GM13977 (cell line): ENCODE data around the gene CACNA1C.

Experiments used
- DNase-seq: peaks from one replicate; pipeline ENCODE4 v3.0.0; 2012; ENCODE audit warnings: low spot score
- CTCF ChIP-seq: IDR thresholded peaks from 2 replicates; pipeline ENCODE4 v1.5.1; 2012; ENCODE audit warnings: mild to moderate bottlenecking, control low read depth; ENCODE audit not compliant: insufficient read depth; ENCODE audit errors: extremely low read depth, missing control alignments
- in situ Hi-C: fragments of 300-500 bp; cut with MboI; formaldehyde crosslinking; loops from one replicate; pipeline ENCODE4 v1.12.0; 2022; ENCODE audit warnings: low sequenced_read_pairs, low pct_unique_long_range_greater_than_20kb, mixed read lengths, inconsistent platforms; ENCODE audit not compliant: unreplicated experiment

The CACNA1C gene

DNA sequence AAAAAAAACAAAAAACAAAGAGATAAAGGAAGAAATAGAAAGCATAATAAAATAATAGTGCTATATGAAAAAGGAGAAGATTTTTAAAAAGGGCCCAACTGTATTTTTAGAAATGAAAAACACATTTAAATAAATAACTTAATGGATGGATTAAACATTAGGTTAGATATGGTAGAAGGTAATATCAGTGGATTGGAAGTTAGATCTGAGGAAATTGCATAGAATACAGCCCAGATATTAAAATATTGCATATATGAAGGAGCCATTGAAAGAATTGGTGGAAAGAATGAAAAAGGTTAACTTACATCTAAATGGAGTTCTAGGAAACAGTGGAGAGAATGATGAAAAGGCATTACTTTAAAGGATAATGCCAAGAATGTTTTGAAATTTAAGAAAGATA, 27.8 kb downstream of the CACNA1C start:
- in situ Hi-C loops: no loop called here
- no peak for DNase-seq
- TF ChIP-seq CTCF: no peak

DNA sequence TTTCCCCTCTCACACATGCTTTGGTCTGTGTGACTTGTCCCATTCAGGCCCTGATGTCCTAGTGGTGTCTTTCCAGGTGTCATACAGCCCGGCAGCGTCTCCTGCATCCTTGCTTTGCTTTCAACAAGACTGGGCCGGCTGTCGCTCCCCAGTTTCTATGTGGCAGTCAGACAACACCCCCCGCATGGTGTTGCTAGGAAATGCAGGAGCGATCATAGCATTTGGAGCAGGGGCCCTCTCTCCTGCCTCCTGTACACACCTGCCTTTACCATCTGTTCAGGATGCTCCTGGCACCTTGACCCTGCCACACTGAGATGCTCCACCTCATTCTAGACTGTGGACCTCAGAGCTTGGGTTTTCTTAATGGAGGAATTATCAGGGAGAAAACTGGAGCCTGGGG, 29.5 kb downstream of the CACNA1C start:
- DNase-seq: no peak
- TF ChIP-seq CTCF: no peak
- in situ Hi-C loops: no loop called here

DNA sequence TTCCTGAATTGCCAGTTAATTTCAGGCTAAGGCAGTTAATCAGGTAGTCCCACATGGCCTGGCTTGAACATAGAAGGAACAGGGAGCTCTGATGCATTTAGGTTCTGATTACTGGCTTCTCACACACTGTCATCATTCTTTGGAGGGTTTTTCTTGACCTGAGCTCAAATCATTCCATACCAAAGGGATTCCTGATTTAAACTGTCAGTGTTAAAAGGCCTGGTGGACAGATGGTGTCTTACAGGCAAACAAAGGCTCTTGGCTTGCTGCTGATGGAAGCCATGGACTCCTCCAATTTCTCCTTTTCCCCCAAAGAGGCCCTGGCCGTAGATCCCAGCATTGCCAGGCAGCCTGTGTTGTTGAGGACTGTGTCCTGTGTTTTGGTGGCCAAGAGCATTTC, 30.2 kb downstream of the CACNA1C start:
- no peak for DNase-seq
- in situ Hi-C loops: no loop called here
- TF ChIP-seq CTCF: no peak

GRCh38 chr12:2083561-2083960, 30.8 kb downstream of the CACNA1C start:
- in situ Hi-C loops: no loop called here
- DNase-seq: no peak
- no peak for TF ChIP-seq CTCF

- no peak for DNase-seq
- in situ Hi-C loops: no loop called here
- TF ChIP-seq CTCF: no peak
Measured at GRCh38 chr12:2084553-2085296, 31.9 kb downstream of the CACNA1C start.

- DNase-seq: no peak
- no peak for TF ChIP-seq CTCF
- in situ Hi-C loops: no loop called here
Measured at GRCh38 chr12:2092354-2092753, 39.6 kb downstream of the CACNA1C start.
